Heart right ventricle (tissue), 16 donors: Measurements from ENCODE around the gene VSX1. TPM values are rescaled to one million over a fixed set of nuclear protein-coding genes. Genes with fewer than 3 reads are reported as not detected.

Experiments
- ATAC-seq, 8 donors: fragments of 200-7000 bp; cut with Tn5 transposase; one replicate each; pipeline ENCODE4 v1.9.1; 2020; ENCODE audit warnings: mild to moderate bottlenecking in 8 of 8, moderate library complexity in 8 of 8, moderate number of reproducible peaks in 1 of 8
- DNase-seq, 2 donors: peaks; one replicate each; pipeline ENCODE4 v3.0.0-alpha.2; 2020
- H3K27ac ChIP-seq, 10 donors: fragments of 200-600 bp; sonication (generic) in 2 of 10; one replicate each; pipeline versions ENCODE4 v1.5.0 to v1.8.0; 2020 to 2022; ENCODE audit warnings: mild to moderate bottlenecking in 3 of 10
- H3K27me3 ChIP-seq, 7 donors: fragments of 200-600 bp; one replicate each; pipeline ENCODE4 v1.8.0; 2021 to 2022; ENCODE audit warnings: mild to moderate bottlenecking in 2 of 7
- H3K36me3 ChIP-seq, 9 donors: fragments of 200-600 bp; sonication (generic) in 1 of 9; one replicate each; pipeline versions ENCODE4 v1.5.0 to v1.8.0; 2020 to 2022; ENCODE audit warnings: mild to moderate bottlenecking in 2 of 9
- H3K4me1 ChIP-seq, 9 donors: fragments of 200-600 bp; sonication (generic) in 1 of 9; one replicate each; pipeline versions ENCODE4 v1.5.0 to v1.8.0; 2020 to 2022; ENCODE audit warnings: mild to moderate bottlenecking in 4 of 9
- H3K4me3 ChIP-seq, 10 donors: fragments of 200-600 bp; sonication (generic) in 2 of 10; one replicate each; pipeline versions ENCODE4 v1.5.0 to v1.8.0; 2020 to 2022; ENCODE audit warnings: mild to moderate bottlenecking in 7 of 10, moderate library complexity in 2 of 10
- H3K9me3 ChIP-seq, 11 donors: fragments of 200-600 bp in 10 of 11; sonication (generic) in 2 of 11; one replicate each; pipeline versions ENCODE4 v1.5.0 to v1.8.0; 2013 to 2022; ENCODE audit warnings: mild to moderate bottlenecking in 2 of 11, control low read depth in 1 of 11, moderate library complexity in 1 of 11
- WGBS, 2 donors: extraction: QIAGEN DNeasy Blood & Tissue Kit; methylation state at CpG; one replicate each; pipeline ENCODE4 v1.1.7; 2013; ENCODE audit warnings: inconsistent platforms in 1 of 2; 5-methylcytosine and 5-hydroxymethylcytosine counted together
- intact Hi-C, 10 donors: fragments of 100-400 bp; cut with DNase I; formaldehyde crosslinking; loops; one replicate each; pipeline versions ENCODE4 v1.11.1 to v1.14.2; 2022
- polyA plus RNA-seq, 2 donors: library from polyadenylated mRNA; stranded (reverse); fragments of 200-250 nt; gene quantifications; one replicate each; pipeline ENCODE4 v1.2.3, GENCODE V29; 2013
- total RNA-seq, 10 donors: library from RNA; stranded (reverse); fragmentation: NEBNext Ultra II Directional in 3 of 10; extraction: Animal tissue kit (Norgen Biotek cat#: 25700) in 3 of 10; gene quantifications; one replicate each; pipeline versions ENCODE4 v1.2.1 to v1.2.4, GENCODE V29; 2021 to 2023
- TF ChIP-seq, protein P1 (sequence below), 9 donors: fragments of 200-600 bp; sonication (generic) in 2 of 9; IDR thresholded peaks; one replicate each; pipeline versions ENCODE4 v1.5.0 to v1.8.0; 2021 to 2022; ENCODE audit warnings: antibody characterized with exemption in 9 of 9, mild to moderate bottlenecking in 5 of 9, moderate library complexity in 1 of 9
- donor health status: Arrhythmogenic right ventricular cardiomyopathy.
- donor health status: ischemic (EF 13 %, LVEDD 7.1; RV severe dilation, severe dysfunction).
- donor health status: healthy with polysubstance abuse.
- donor health status: DM: no; HTN: yes; CAD: no.
- donor health status: DM: no; HTN: no; CAD: no.
- donor health status: ischemic (EF 25% LVEDD 6.9; RV normal size, moderate dysfunction).
- donor health status: ischemic (EF 25% LVEDD 5.7; RV mildly dilated, moderate dysfunction).
- donor health status: healthy.
- donor health status: DM: yes; HTN: yes; CAD: no.
- donor health status: Ischemic cardiomyopathy.
- donor health status: ischemic (EF 35%, LVEDD 5.7; RV mildly dilated, moderate dysfunction).
- donor health status: nonischemic (EF 11% LVEDD 7.7; RV severe dilation, severe dysfunction).
- donor health status: DM: yes; HTN: yes; CAD: no.
- donor health status: PGD.
- donor health status: ischemic (EF 29% LVEDD 5.4; RV normal size, mild dysfunction).
- donor health status: nonischemic (EF 23%, LVEDD 6.1; RV moderate dilation, normal function).

VSX1 gene
- total and polyA plus RNA-seq, 12 donors: 0.16 to 0.79 (median 0.34) TPM; not detected in 2

DNA sequence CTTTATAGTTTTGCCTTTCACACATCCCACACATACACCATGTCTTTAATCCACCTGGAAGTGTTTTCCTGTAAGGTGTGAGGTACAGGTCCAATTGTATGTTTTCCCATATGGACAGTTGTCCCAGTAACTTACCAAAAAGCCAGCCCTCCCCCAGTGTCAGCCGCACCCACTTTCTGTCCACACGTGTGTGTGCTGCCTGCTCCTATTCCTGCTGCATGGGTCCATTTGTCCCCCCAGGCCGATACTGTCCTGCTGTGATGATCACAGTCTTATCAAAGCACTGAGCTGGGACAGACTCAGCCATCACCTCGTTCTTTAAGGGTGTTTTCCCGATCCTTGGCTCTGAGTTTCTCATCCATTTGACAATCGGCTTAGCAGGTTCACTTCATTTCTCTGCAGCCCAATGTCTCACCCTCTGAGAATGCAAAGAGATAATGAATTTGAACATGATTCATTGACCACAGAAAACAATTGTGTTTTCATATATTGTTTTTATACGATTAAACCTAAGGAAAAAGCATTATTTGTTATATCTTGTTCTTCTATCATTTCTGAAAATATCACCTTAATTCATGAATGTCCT lies 9.6 kb downstream of the VSX1 start:
- TF ChIP-seq, protein P1, sequence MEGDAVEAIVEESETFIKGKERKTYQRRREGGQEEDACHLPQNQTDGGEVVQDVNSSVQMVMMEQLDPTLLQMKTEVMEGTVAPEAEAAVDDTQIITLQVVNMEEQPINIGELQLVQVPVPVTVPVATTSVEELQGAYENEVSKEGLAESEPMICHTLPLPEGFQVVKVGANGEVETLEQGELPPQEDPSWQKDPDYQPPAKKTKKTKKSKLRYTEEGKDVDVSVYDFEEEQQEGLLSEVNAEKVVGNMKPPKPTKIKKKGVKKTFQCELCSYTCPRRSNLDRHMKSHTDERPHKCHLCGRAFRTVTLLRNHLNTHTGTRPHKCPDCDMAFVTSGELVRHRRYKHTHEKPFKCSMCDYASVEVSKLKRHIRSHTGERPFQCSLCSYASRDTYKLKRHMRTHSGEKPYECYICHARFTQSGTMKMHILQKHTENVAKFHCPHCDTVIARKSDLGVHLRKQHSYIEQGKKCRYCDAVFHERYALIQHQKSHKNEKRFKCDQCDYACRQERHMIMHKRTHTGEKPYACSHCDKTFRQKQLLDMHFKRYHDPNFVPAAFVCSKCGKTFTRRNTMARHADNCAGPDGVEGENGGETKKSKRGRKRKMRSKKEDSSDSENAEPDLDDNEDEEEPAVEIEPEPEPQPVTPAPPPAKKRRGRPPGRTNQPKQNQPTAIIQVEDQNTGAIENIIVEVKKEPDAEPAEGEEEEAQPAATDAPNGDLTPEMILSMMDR (IDR thresholded peaks at IDR 0.05): no peak
- Histone ChIP-seq H3K4me1 (peaks cover under 1 to 5% (median 5%) of the 10 kb centered on the region in 9 donors), H3K36me3 (no peaks in the 10 kb centered on the region), H3K9me3 (no peaks in the 10 kb centered on the region), H3K27ac (no peak overlapping the region), H3K27me3 (peaks cover 2 to 92% (median 48%) of the 10 kb centered on the region in 7 donors), H3K4me3 (no peak overlapping the region)
- DNase-seq (no peak), ATAC-seq (no peak)
- whole genome bisulfite sequencing, 2 donors: 45 to 54% methylated on average over 7 of the region's 7 CpGs
- intact Hi-C loops: loop anchor here in 4 of 10 donors (10.0 kb wide), 4 partner anchors 102 to 332 kb away; partner anchors contain the start of genes ABHD12 (in 1 of the 4) and GINS1 (in 1 of the 4)

DNA sequence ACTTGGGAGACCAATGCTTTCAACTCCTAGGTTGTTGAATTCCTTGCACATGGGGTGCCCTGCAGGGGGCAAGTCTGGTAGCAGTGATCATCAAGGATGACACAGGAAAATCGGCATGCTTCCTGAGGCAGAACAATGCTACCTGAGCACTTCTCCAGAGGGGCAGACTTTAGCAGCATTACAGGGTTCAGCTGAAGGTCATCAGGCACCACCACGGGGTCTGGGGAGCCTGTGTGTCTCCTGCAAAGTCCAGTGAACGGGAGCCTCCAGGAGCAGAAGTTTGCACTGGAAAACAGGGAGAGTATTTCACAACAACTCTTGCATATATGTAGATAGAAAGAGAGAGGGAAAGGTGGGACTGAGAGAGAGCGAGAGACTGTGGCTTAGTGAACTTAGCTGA lies 10.2 kb downstream of the VSX1 start:
- intact Hi-C loops: loop anchor here in 4 of 10 donors (10.0 kb wide), 4 partner anchors 103 to 333 kb away; partner anchors contain the start of genes ABHD12 (in 1 of the 4) and GINS1 (in 1 of the 4)
- WGBS, 2 donors: 27 to 31% methylated on average over 4 of the region's 4 CpGs
- peaks cover 0 to under 1% (median 0%) of the 10 kb centered on the region in 9 donors for H3K4me1 ChIP-seq
- H3K27ac ChIP-seq: no peak overlapping the region
- H3K9me3 ChIP-seq: no peaks in the 10 kb centered on the region
- DNase-seq: peak in 1 of 2 donors; percentile 1
- H3K27me3 ChIP-seq: peaks cover 0 to 86% (median 48%) of the 10 kb centered on the region in 7 donors
- TF ChIP-seq, protein P1 (IDR thresholded peaks at IDR 0.05): no peak
- H3K36me3 ChIP-seq: no peaks in the 10 kb centered on the region
- H3K4me3 ChIP-seq: no peak overlapping the region
- no peak for ATAC-seq

DNA sequence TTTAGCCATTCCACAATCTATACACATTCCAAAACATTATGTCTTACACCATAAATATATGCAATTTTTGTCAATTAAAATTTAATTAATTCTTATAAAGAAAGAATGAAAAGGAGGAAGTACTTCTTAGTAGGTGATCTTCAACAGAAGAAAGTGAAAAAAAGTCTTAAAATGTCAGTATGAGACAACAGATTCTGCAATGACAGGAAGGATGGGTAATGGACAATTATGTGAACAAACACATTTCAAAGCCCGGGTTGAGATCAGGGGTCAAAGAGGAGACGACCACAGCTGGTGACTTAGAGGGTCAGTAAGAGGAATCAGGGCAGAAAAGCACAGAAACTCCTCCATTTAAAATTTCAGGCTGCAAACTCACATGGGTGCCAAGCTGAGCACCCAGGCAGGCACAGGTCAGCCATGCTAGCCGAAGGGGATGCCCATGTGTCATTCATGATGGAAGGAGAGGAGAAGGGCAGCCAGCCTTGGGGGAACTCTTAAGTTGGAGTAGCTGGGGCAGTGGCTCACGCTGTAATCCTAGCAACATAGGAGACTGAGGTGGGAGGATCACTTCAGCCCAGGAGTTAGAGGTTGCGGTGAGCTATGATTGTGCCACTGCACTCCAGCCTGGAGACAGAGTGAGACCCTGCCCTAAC lies 11.0 kb downstream of the VSX1 start:
- TF ChIP-seq, protein P1 (IDR thresholded peaks at IDR 0.05): no peak
- Histone ChIP-seq H3K9me3 (no peaks in the 10 kb centered on the region), H3K4me3 (no peak overlapping the region), H3K4me1 (peaks cover 0 to 8% (median under 1%) of the 10 kb centered on the region in 9 donors), H3K27ac (no peak overlapping the region), H3K36me3 (no peaks in the 10 kb centered on the region), H3K27me3 (peaks cover 0 to 83% (median 42%) of the 10 kb centered on the region in 7 donors)
- 58 to 65% methylated on average over 5 of the region's 5 CpGs for WGBS, 2 donors
- ATAC-seq (peak in 1 of 8 donors; percentile 22), DNase-seq (no peak)
- intact Hi-C loops: loop anchor here in 4 of 10 donors (10.0 kb wide), 4 partner anchors 104 to 334 kb away; partner anchors contain the start of genes ABHD12 (in 1 of the 4) and GINS1 (in 1 of the 4)

DNA sequence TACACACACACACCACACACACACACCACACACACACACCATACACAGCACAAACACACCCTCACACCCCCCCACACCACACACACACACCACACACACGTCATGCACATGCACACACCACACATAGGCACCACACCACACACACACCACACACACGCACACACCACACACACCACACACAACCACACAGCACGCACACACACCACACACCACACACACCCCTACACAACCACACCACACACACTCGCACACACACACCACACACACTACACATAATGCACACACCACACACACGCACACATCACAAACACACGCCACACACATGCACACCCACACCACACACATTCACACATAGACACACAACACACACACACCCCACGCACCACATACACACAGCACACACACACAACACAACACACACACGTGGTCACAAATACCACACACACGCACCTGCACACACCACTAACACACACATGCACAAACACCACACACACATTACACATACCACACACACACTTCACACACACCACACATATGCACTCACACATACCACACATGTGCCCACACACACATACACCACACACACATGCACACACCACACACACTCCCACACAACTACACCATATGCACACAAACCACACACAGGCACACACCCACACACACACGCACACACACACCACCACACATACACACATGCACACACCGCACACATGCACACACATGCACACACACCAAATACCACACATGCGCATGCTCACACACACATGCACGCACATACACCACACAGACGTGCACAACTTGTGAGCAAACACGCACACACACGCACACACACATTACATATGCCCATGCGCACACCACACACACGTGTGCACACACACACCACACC lies 14.6 kb downstream of the VSX1 start:
- no peak for DNase-seq
- Histone ChIP-seq H3K4me1 (peaks cover 0 to 20% (median 11%) of the 10 kb centered on the region in 9 donors), H3K9me3 (no peaks in the 10 kb centered on the region), H3K27ac (no peak overlapping the region), H3K36me3 (no peaks in the 10 kb centered on the region), H3K4me3 (no peak overlapping the region), H3K27me3 (peaks cover 0 to 52% (median 17%) of the 10 kb centered on the region in 7 donors)
- WGBS, 2 donors: 91 to 94% methylated on average over 18 of the region's 18 CpGs
- TF ChIP-seq, protein P1 (IDR thresholded peaks at IDR 0.05): no peak
- intact Hi-C loops: loop anchor here in 7 of 10 donors (5.0 to 10.0 kb wide), 4 partner anchors 35 to 337 kb away; partner anchors contain the start of genes ABHD12 (in 3 of the 7) and GINS1 (in 1 of the 7)
- ATAC-seq: no peak
